Renal pelvis (tissue), 4 donors: ENCODE data around the gene WDFY1. TPM values are rescaled to one million over a fixed set of nuclear protein-coding genes. Genes with fewer than 3 reads are reported as not detected.

Experiments used
- DNase-seq: peaks from one replicate; pipeline ENCODE4 v3.0.0-alpha.2; 2013
- polyA plus RNA-seq, 3 donors: library from polyadenylated mRNA; unstranded; fragments of 120-200 nt; gene quantifications; one replicate each; pipeline ENCODE4 v1.2.1, GENCODE V29; 2013; ENCODE audit not compliant: insufficient read length in 3 of 3

WDFY1 gene
- polyA plus RNA-seq, 3 donors: 52.2 to 59.9 (median 56.2) TPM

DNA sequence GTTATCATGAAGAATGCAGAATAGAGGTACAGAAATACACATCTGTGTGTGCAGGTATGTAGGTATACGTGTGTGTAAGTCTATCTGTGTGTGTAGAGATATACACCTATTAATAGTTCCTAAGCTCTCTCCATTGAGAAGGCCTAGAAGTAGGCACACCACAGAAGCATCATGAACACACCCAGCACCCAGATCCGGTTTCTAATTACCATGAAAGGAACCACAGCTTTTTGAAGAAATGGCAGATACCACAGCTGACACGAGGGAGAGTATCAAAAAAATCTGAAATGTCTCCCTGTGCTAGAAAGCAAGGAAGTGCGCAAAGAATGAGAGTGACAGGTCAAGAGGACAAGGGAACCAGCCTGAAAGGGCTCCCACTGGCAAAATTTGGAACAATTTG is 80.0 kb downstream of the WDFY1 start:
- DNase-seq: no peak

- no peak for DNase-seq
Observed at GRCh38 chr2:223863491-223863890, 81.6 kb downstream of the WDFY1 start.

DNA sequence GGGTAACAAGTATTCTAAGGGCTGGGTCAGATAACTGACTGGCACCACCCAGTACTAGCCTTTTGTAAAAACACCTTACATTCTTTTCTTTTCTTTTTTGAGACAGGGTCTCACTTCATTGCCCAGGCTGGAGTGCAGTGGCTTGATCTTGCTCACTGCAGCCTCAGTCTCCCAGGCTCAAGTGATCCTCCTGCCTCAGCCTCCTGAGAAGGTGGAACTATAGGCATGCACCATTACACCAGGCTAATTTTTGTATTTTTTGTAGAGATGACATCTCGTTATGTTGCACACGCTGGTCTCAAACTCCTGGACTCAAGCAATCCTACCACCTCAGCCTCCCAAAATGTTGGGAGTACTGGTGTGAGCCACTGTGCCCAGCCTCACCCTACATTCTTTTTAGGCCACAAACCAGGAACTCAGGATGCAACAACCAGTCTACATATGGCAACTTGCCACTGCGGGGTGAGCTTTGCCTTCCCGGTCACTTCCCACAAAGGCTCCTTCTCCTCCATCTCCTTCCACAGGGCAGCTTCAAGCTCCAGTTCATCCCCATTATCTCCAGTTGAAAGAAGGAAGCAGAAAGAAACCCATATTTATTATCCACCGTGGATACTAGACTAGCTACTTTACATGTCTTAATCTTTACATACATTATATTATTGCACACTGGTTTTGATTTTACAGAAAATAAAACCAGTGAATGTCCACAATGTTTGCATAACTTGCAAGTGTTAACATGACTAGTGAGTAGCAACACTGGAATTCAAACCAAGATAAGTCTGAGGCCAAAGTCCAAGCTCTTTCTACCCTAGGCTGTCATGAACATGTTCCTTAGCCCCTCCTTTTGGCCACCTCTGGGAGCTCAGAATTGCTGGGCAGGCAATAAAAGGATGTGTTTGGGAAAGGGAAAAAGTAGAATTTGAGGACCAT is 84.1 kb downstream of the WDFY1 start:
- no peak for DNase-seq

GRCh38 chr2:223859070-223859469 is 86.1 kb downstream of the WDFY1 start:
- no peak for DNase-seq

- DNase-seq: no peak
Observed at GRCh38 chr2:223856584-223856983, 88.6 kb downstream of the WDFY1 start.

- DNase-seq: no peak
Observed at GRCh38 chr2:223856021-223856420, 89.1 kb downstream of the WDFY1 start.

DNA sequence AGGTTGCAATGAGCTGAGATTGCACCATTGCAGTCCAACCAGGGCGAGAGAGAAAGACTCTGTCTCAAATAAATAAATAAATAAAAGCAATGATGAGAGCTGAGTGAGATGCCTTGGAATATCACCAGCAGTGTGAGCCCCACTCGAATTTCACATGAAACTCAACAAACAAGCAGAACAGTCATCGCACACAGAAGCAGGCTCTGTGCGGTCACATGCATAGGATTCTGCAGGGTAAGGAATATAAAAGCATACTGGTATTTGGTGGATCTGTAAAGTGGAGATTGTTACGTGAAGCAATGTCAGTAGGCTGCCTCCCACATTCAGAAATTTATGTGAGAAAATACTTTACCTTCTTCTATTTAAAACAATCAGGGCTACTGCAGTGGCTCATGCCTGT is 89.7 kb downstream of the WDFY1 start:
- DNase-seq: no peak

GRCh38 chr2:223854741-223855140 is 90.4 kb downstream of the WDFY1 start:
- DNase-seq: no peak

- no peak for DNase-seq
Observed at GRCh38 chr2:223853425-223853837, 91.7 kb downstream of the WDFY1 start.

DNA sequence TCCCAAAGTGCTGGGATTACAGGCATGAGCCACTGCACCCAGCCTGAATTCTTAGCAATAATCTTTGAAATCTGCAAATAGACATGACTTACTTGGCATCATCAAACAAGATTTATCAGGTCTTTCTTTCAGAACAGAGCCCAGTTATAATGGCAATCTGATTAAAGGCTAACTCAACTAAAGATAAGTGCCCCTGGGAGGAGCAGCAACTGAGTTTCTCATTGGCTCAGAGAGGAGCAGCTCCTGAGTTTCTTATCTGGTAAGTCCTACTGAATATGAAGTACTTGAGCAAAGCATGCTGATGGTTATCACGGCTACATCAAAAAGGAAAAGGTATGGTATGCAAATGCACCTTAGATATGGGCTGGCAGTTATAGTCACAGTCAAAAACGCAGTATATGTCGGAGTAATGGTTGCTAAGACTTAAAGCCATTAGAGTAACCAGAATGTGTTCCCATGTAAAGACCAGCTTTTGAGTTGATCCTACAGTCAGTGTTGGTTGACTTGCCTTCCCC is 92.8 kb downstream of the WDFY1 start:
- no peak for DNase-seq

DNA sequence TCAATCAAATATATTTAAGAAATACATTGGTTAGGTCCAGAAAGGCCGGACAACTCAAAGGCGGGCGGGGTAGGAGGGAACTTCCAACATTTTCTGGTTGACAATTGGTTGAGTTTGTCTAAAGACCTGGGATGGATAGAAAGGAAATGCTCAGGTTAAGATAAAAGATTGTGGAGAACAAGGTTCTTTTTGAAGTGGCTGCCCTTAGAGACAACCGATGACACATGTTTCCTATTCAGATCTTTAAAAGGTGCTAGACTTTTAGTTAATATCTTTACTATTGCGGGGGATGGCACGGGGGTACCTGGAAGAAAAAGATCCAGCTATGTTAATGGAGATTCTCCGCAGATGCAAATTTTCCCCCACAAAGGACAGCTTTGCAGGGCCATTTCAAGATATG is 97.7 kb downstream of the WDFY1 start:
- no peak for DNase-seq

DNA sequence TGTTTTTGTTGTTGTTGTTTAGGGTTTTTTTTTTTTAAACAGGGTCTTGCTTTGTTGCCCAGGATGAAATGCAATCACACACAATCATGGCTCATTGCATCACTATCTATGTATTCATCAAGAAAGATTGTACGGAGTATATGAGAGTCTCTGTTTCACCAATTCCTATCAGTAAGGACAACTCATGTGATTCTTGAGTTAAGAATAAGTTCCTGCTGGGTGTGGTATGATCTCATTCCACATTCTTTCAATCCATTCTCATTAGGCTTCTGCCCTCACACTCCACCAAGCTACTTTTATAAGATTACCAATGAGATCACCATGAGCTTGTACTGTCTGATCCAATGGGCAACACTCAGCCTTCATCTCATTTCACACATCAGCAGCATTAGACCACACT is 98.6 kb downstream of the WDFY1 start:
- no peak for DNase-seq

- DNase-seq: no peak
Observed at GRCh38 chr2:223841436-223842190, 103.5 kb downstream of the WDFY1 start.

GRCh38 chr2:223837287-223838061 is 107.7 kb downstream of the WDFY1 start, which contains the start of gene AP1S3:
AP1S3 (minus strand) TSS chr2:223837582; CDS start chr2:223837450, 132 bp downstream.
- DNase-seq: peak; percentile 72

DNA sequence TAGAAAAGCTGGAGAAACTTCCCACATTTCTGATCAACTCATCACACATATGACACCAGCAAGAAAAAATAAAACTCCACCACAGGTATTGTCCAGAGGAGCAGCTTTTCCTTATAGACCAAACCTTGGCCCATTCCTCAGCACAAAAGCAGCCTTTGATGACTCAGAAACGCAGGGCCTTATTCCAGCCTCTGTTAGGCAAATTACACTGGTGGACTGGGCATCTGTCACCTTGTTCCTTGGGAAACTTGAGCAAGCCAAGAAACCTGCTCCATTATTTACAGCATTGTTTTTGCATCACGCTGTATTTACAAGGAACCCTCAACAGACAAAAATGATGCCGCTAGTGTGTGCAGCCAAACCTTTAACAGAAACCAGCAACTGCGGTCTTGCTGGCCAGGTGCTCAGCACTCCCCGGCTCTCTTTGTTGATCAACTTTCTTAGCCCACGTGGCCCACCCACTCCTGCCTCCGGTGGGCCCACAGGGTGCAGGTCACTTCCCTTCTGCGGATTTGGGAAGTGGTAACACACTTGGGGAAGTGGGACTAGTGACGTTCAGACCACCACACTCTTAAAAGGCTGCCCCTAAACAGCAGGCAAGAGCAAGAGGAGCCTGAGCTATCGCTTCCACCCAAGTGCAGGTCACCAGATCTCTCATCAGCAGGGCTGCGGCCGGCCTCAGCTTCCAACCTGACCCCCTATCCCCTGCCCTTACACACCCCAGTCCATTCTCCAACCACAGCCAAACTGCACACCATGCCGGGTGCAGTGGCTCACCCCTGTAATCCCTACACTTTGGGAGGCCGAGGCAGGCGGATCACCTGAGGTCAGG is 109.2 kb downstream of the WDFY1 start:
- no peak for DNase-seq

DNA sequence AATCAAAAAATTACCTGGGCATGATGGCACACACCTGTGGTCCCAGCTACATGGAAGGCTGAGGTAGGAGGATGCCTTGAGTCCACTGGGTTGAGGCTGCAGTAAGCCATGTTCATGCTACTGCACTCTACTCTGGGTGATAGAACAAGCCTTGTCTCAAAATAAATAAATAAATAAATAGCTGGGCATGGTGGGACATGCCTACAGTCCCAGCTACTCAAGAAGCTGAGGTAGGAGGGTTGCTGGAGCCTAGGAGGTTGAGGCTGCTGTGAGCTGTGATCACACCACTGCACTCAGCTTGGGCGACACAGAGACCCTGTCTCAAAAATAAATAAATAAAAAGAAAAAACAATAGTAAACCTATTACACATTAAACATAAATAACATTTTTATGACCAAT is 110.7 kb downstream of the WDFY1 start:
- no peak for DNase-seq

GRCh38 chr2:223832241-223832903 is 112.8 kb downstream of the WDFY1 start:
- peak; percentile 12 for DNase-seq

DNA sequence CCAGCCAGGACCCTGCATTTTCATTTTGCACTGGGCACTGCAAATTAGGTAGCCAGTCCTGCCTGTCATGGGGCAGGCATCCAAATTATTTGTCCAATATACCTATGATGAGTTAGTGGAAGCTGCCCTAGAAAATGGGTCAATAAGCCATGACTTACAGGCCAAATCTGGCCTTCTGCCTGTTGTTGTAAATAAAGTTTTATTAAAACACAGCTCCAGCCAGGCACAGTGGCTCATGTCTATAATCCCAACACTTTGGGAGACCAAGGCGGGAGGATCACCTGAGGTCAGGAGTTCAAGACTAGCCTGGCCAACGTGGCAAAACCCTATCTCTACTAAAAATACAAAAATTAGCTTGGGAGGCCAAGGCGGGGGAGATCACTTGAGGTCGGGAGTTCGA is 116.0 kb downstream of the WDFY1 start:
- DNase-seq: no peak

DNA sequence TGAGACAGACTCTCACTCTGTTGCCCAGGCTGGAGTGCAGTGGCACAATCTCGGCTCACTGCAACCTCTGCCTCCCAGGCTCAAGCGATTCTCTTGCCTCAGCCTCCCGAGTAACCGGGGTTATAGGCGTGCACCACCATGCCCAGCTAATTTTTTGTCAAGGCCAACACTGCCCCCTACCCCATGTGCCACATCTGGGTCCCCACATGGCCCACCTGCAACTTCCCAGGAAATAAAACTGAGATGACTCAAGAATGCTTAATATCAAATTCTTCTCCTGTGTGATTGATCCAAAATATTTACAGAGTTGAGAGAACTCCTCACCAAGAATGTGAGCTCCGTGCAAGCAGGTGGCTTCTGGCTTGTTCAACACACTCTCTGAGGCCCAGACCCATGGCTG is 116.8 kb downstream of the WDFY1 start:
- no peak for DNase-seq

DNA sequence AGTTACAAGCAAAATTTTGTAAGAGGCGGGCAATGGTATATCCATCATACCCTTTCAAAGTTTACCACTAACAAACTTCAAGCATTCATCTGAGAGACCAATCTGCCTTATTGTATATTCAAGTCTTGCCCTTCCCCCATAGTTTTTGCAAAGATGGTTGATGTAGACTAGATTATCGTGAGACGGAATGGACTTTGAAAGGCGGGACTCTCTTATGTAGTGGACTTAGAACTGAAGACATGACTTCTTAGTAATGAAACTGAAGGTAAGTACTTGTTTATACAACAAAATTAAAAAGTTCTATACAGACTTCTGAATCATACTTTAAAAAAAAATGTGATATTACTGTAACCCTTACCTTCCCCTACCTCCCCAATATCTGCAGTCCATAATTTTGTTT is 118.1 kb downstream of the WDFY1 start:
- DNase-seq: no peak
